Activated T-cell treated with anti-CD3 and anti-CD28 coated beads, Interleukin-2, amount 50 U/mL, for 24 hours (primary cell): ENCODE results near the gene TACC2.

ENCODE experiments used
- DNase-seq: peaks from one replicate; pipeline ENCODE4 v3.0.0-alpha.2; 2020
- H3K27ac Mint-ChIP-seq: 2 replicates; pipeline ENCODE4 v1.8.0; 2020; ENCODE audit warnings: mild to moderate bottlenecking, mixed read lengths
- H3K27me3 Mint-ChIP-seq: 2 replicates; pipeline ENCODE4 v1.8.0; 2020; ENCODE audit warnings: mixed read lengths
- H3K36me3 Mint-ChIP-seq: 2 replicates; pipeline ENCODE4 v1.8.0; 2020; ENCODE audit warnings: low read depth, mixed read lengths
- H3K4me1 Mint-ChIP-seq: 2 replicates; pipeline ENCODE4 v1.8.0; 2020; ENCODE audit warnings: low read depth, mixed read lengths
- H3K4me3 Mint-ChIP-seq: 2 replicates; pipeline ENCODE4 v1.8.0; 2020; ENCODE audit warnings: mild to moderate bottlenecking, moderate library complexity, mixed read lengths
- H3K9me3 Mint-ChIP-seq: 2 replicates; pipeline ENCODE4 v1.8.0; 2020; ENCODE audit warnings: mixed read lengths

The TACC2 gene

GRCh38 chr10:122165484-122166276 lies 176.7 kb downstream of the TACC2 start:
- Mint-ChIP-seq H3K27me3 (peaks cover 81% of the 10 kb centered on the region), H3K27ac (no peak overlapping the region), H3K4me1 (peaks cover 8% of the 10 kb centered on the region), H3K36me3 (no peaks in the 10 kb centered on the region), H3K4me3 (no peak overlapping the region), H3K9me3 (no peaks in the 10 kb centered on the region)
- DNase-seq, result no peak

- Mint-ChIP-seq H3K27ac (no peak overlapping the region), H3K27me3 (peaks cover 66% of the 10 kb centered on the region)
Observed at GRCh38 chr10:122168101-122168500, 179.1 kb downstream of the TACC2 start.

GRCh38 chr10:122168598-122169394 lies 179.8 kb downstream of the TACC2 start:
- Mint-ChIP-seq H3K4me1 (peaks cover 8% of the 10 kb centered on the region), H3K36me3 (no peaks in the 10 kb centered on the region), H3K27me3 (peaks cover 68% of the 10 kb centered on the region), H3K4me3 (no peak overlapping the region), H3K27ac (no peak overlapping the region), H3K9me3 (no peaks in the 10 kb centered on the region)
- DNase-seq, result no peak

More at GRCh38 chr10:122168101-122168500, 179.1 kb downstream of the TACC2 start:
- Mint-ChIP-seq H3K9me3 (no peaks in the 10 kb centered on the region), H3K4me3 (no peak overlapping the region), H3K4me1 (peaks cover 8% of the 10 kb centered on the region), H3K36me3 (no peaks in the 10 kb centered on the region)
- no peak for DNase-seq

GRCh38 chr10:122170802-122171201 lies 181.8 kb downstream of the TACC2 start:
- H3K36me3 Mint-ChIP-seq, result no peaks in the 10 kb centered on the region
- no peak overlapping the region for H3K4me3 Mint-ChIP-seq
- no peaks in the 10 kb centered on the region for H3K4me1 Mint-ChIP-seq
- peaks cover 53% of the 10 kb centered on the region for H3K27me3 Mint-ChIP-seq
- no peak for DNase-seq
- H3K9me3 Mint-ChIP-seq, result no peaks in the 10 kb centered on the region
- no peak overlapping the region for H3K27ac Mint-ChIP-seq

- peaks cover 46% of the 10 kb centered on the region for H3K27me3 Mint-ChIP-seq
- no peaks in the 10 kb centered on the region for H3K9me3 Mint-ChIP-seq
- no peak for DNase-seq
- no peaks in the 10 kb centered on the region for H3K4me1 Mint-ChIP-seq
- H3K36me3 Mint-ChIP-seq, result no peaks in the 10 kb centered on the region
- H3K27ac Mint-ChIP-seq, result no peak overlapping the region
- no peak overlapping the region for H3K4me3 Mint-ChIP-seq
Observed at GRCh38 chr10:122171302-122172075, 182.5 kb downstream of the TACC2 start.

GRCh38 chr10:122172361-122173008 lies 183.5 kb downstream of the TACC2 start:
- H3K9me3 Mint-ChIP-seq, result no peaks in the 10 kb centered on the region
- no peak for DNase-seq
- H3K4me3 Mint-ChIP-seq, result no peak overlapping the region
- H3K27me3 Mint-ChIP-seq, result peaks cover 36% of the 10 kb centered on the region
- H3K4me1 Mint-ChIP-seq, result no peaks in the 10 kb centered on the region
- no peak overlapping the region for H3K27ac Mint-ChIP-seq
- no peaks in the 10 kb centered on the region for H3K36me3 Mint-ChIP-seq

- Mint-ChIP-seq H3K9me3 (no peaks in the 10 kb centered on the region), H3K27me3 (peaks cover 33% of the 10 kb centered on the region), H3K36me3 (no peaks in the 10 kb centered on the region), H3K4me3 (no peak overlapping the region), H3K4me1 (no peaks in the 10 kb centered on the region), H3K27ac (no peak overlapping the region)
- DNase-seq, result no peak
Observed at GRCh38 chr10:122173337-122173736, 184.4 kb downstream of the TACC2 start.

GRCh38 chr10:122173766-122174435 lies 184.9 kb downstream of the TACC2 start:
- Mint-ChIP-seq H3K4me3 (no peak overlapping the region), H3K4me1 (no peaks in the 10 kb centered on the region), H3K9me3 (no peaks in the 10 kb centered on the region), H3K27ac (no peak overlapping the region), H3K27me3 (peaks cover 27% of the 10 kb centered on the region), H3K36me3 (no peaks in the 10 kb centered on the region)
- DNase-seq, result no peak

- Mint-ChIP-seq H3K9me3 (no peaks in the 10 kb centered on the region), H3K4me3 (no peak overlapping the region), H3K27ac (no peak overlapping the region), H3K4me1 (no peaks in the 10 kb centered on the region), H3K27me3 (peaks cover 21% of the 10 kb centered on the region), H3K36me3 (no peaks in the 10 kb centered on the region)
- DNase-seq, result no peak
Observed at GRCh38 chr10:122176232-122177213, 187.6 kb downstream of the TACC2 start.

- H3K27me3 Mint-ChIP-seq, result peaks cover 10% of the 10 kb centered on the region
- H3K4me1 Mint-ChIP-seq, result no peaks in the 10 kb centered on the region
- no peak for DNase-seq
- no peaks in the 10 kb centered on the region for H3K9me3 Mint-ChIP-seq
- no peak overlapping the region for H3K4me3 Mint-ChIP-seq
- no peaks in the 10 kb centered on the region for H3K36me3 Mint-ChIP-seq
- no peak overlapping the region for H3K27ac Mint-ChIP-seq
Observed at GRCh38 chr10:122178655-122179054, 189.7 kb downstream of the TACC2 start.

GRCh38 chr10:122181041-122181732 lies 192.2 kb downstream of the TACC2 start:
- no peak overlapping the region for H3K27ac Mint-ChIP-seq
- no peaks in the 10 kb centered on the region for H3K4me1 Mint-ChIP-seq
- H3K9me3 Mint-ChIP-seq, result no peaks in the 10 kb centered on the region
- H3K4me3 Mint-ChIP-seq, result no peak overlapping the region
- H3K36me3 Mint-ChIP-seq, result no peaks in the 10 kb centered on the region
- DNase-seq, result no peak
- peaks cover 5% of the 10 kb centered on the region for H3K27me3 Mint-ChIP-seq

- H3K36me3 Mint-ChIP-seq, result no peaks in the 10 kb centered on the region
- no peak for DNase-seq
- no peak overlapping the region for H3K4me3 Mint-ChIP-seq
- no peaks in the 10 kb centered on the region for H3K9me3 Mint-ChIP-seq
- H3K27me3 Mint-ChIP-seq, result peaks cover 5% of the 10 kb centered on the region
- H3K4me1 Mint-ChIP-seq, result no peaks in the 10 kb centered on the region
- no peak overlapping the region for H3K27ac Mint-ChIP-seq
Observed at GRCh38 chr10:122181876-122182275, 192.9 kb downstream of the TACC2 start.
